ENCODE measurements around the gene DENND5B.

DNA sequence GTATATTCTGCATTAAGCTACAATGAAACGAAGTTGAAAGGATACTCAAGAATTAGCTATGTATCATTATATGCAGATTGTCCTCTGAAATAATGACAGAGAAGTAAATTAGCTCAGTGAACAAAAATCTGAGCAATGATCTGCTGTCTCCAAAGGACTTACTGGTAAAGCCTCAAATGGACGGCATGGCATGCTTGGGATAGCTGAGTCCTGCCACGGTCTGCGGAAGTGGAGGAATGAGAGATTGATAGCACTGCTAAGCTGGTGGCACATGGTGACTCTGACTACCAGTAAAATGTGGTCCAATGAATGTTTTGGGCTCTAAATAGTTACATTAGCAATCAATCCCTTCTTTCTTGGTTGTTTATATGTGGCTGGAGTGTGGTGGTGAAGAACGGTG is 3.7 kb upstream of the DENND5B start:
- TF ChIP-seq CTCF (IDR thresholded peaks at IDR 0.05; ENCODE audit: insufficient read depth, low read length) (no peak), POLR2AphosphoS5 (IDR thresholded peaks at IDR 0.05; ENCODE audit: low read depth) (no peak), REST (IDR thresholded peaks at IDR 0.05; ENCODE audit: insufficient replicate concordance, low read depth) (no peak), GABPA (IDR thresholded peaks at IDR 0.05; ENCODE audit: low read depth) (no peak), SPI1 (IDR thresholded peaks at IDR 0.05; ENCODE audit: borderline replicate concordance, low read depth) (no peak)
